AG08395 (cell line): ENCODE results near the gene ETHE1.
"Not testable (repeated sequence)": the region's sequence is repeated elsewhere in the genome, so short reads cannot be mapped to it uniquely, and the experiment has no call there.

Source experiments
- DNase-seq: peaks from one replicate; pipeline ENCODE4 v3.0.0; 2012; ENCODE audit warnings: mixed read lengths, low spot score

The ETHE1 gene

DNA sequence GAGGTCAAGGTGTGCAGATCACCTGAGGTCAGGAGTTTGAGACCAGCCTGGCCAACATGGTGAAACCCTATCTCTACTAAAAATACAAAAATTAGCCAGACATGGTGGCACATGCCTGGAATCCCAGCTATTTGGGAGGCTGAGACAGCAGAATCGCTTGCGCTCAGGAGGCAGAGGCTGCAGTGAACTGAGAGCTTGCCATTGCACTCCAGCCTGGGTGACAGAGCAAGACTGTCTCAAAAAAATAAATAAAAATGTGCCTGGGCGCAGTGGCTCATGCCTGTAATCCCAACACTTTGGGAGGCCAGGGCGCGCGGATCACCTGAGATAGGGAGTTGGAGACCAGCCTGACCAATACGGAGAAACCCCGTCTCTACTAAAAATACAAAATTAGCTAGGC lies 3.3 kb downstream of the ETHE1 start:
- not testable (repeated sequence) for DNase-seq

DNA sequence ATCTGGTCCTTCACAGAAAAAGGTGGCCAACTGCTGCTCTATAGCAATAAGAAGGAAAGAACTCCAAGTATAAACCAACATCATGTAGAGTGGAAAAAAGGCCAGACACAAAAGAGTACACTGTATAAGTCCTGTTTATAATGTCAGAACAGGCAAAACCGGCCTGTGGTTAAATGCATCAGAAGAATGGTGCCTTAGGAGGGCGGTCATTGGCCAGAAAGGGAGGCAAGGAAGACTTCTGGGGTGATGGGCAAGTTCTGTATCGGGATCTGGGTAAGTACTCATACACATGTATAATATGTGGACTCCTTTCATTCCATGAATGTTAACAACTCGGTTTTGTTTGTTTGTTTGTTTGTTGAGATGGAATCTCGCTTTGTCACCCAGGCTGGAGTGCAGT lies 4.1 kb downstream of the ETHE1 start:
- DNase-seq, result no peak

DNA sequence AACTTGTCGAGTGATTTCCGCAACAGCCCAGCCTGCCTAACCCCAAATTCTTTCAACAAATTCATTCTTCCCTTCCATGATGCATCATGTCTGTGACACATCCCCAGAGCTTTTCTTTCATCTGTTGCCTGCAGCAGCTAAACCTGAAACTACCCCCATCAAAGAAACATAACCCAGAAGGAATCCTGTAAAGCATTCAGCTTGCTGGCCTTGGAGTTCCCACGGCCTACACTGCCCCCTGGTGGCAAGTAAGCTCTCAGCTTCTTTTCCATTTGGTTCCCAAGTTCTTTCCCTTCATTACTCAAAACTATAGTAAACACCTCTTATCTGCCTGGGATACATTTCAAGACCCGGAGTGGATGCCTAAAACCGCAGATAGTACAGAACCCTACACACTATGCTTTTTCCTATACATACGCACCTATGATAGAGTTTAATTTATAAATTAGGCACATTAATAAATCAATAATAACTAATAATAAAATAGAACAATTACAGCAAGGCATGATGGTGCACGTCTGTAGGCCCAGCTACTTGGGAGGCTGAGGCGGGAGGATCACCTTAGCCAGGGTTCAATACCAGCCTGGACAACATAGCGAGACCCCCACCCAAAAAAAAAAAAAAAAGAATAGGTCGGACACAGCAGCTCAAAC lies 7.4 kb downstream of the ETHE1 start:
- DNase-seq, result peak; percentile 89

DNA sequence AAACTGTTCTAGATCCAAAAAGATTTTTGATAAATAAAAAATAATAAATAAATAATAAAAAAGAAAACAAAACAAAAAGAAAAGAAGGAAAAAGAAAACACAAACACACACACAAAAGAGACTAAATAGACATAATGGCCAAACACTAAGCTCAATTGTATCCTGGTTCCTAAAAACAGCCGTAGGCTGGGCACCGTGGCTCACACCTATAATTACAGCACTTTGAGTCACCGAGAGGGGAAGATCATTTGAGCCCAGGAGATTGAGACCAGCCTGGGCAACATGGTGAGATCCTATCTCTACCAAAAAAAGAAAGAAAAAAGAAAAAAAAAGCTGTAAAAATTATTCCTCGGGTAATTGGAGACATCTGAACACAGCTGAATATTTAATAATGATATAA lies 8.9 kb downstream of the ETHE1 start:
- DNase-seq, result no peak

DNA sequence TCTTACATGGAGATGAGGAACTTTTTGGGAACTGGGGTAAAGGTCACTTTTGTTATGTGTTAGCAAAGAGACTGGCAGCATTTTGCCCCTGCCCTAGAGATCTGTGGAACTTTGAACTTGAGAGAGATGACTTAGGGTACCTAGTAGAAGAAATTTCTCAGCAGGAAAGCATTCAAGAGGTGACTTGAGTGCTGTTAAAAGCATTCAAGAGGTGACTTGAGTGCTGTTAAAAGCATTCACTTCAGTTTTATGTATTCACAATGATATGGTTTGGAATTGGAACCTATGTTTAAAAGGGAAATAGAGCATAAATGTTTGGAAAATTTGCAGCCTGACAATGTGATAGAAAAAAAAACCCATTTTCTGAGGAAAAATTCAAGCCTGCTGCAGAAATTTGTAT lies 14.6 kb downstream of the ETHE1 start:
- DNase-seq, result not testable (repeated sequence)

DNA sequence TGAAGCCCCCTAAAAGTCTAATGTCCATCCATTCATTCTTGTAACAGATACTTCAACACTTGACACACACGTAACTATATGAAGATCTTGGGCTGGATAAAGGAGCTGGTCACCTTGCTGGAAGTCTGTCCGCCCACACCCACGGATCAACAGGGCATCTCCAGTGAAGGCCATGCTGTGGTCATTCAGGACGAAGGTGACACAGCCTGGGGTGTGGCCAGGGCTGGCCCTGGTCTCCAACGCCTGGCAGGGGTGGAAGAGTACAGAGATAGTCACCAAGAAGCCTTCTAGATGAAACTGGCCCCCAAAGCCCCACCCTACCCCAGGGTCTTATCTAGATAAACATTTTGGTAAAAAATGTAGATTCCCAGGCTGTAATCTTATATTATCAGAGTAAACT lies 15.7 kb downstream of the ETHE1 start:
- no peak for DNase-seq

DNA sequence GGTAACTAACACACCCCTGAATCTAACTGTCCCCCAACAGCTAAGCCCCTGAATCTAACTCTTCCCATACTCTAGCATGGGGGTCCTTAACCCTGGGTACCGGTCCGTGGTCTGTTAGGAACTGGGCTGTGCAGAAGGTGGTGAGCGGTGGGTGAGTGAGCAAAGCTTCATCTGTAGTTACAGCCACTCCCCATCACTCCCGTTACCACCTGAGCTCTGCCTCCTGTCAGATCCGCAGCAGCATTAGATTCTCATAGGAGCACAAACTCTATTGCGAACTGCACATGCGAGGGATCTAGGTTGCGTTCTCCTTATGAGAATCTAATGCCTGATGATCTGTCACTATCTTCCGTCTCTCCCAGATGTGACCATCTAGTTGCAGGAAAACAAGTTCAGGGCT lies 16.3 kb downstream of the ETHE1 start:
- DNase-seq, result no peak

DNA sequence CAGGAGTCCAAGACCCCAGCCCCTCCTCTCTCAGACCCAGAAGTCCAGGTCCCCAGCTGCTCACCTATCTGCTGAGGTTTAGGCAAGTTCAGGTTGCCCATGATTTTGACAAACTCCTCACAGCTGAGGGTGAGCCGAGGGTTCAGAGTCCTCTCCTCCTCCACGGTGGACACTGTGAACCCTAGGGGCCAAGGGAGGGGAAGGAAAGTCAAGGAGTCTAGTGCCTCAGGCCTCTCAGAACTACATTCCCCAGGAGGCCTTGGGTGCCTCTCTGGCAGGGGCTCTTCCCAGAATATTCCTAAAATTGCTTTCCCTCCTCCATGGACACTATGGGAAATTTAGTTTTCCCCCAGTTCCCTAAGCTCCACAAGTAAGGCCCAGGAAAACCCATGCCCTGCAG lies 19.1 kb downstream of the ETHE1 start:
- no peak for DNase-seq

DNA sequence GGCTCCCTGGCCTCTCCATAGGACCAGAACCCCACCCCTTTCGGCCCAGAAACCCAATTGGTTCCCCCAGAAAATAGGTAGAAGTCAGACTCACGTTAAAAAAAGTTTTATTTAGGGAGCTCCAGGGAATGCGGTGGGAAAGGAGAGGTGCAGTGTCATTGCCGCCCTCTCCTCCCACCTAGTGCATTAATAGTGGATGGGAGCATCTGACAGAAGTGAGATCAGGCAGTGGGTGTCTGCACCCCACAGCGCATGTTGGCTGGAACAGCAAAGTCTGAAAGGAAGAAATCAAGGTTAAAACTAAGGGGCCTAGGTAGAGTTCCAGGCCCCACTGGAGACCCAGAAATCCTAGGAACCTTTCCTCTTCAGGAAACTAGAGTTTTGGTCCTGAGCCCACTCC lies 20.4 kb downstream of the ETHE1 start:
- DNase-seq, result no peak

DNA sequence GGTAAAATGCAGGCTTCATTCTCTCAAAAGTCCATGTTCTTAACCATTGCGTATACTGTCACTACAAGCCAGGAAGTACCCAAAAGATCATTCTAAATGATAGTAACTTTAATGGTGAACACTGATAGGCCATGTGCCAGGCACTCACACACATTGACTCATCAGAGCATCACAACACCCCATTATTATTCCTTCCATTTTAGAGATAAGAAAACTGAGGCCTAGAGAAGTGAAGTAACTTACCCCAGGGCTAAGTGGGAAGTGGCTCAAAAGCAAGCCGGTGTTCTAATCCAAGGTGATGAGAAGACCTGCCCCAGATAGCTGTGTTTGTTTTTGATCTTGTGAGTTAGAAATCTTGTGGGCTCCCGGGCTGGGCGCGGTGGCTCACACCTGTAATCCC lies 21.1 kb downstream of the ETHE1 start:
- DNase-seq, result no peak

DNA sequence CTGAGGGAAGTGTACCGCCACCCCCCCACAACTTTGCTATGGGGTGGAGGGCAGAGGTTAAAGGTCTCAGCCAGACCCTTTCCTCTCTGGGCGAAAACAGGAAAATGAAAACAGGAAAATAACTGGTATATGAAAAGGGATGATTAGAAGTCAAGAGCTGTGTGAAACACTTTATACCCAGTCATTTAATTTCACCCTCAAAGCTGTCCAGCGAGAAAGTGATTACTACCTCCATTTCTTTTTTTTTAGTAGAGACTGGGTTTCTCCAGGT lies 21.9 kb downstream of the ETHE1 start:
- DNase-seq, result no peak

DNA sequence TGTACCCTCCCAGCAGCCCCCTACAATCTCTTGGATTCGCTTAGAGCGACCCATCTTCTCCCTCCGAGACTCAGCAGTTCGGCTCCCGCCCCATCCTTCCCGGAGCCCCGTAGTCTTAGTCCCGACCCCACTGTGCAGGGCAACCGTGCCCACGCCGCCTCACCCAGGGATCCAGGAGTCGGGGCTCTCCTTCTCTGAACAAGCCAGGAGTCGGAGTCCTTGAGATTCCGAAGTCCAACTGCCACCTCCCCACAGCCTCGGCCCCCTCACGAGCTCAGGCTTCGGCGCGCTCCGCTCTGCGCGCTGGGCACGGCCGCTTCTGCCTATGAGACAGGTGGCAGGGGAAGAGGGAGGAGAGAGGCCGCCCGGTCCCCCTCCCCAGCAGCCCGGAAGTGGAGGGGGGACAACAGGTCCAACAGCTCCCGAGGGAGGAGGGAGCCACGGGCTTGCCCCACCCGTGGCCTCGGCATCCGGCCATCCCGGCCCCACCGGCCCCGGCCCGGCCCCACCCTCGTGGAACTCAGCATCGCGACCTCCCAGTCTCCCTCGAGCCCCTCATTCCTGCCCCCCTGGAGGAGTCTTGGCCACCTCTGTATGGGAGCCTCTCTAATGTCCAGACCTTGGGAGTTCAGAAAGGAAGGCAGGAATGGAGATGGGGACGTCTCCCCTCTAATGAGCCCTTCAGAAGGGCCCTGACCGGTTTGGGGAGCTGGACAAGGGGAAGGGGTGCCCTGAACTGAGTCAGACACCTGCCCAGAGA lies 22.4 kb downstream of the ETHE1 start, which contains the start of gene PHLDB3:
PHLDB3 (minus strand) TSS at position 321 of the 760 bp plus-strand sequence. CDS start 628 bp downstream, outside the sequence.
- DNase-seq, result no peak

DNA sequence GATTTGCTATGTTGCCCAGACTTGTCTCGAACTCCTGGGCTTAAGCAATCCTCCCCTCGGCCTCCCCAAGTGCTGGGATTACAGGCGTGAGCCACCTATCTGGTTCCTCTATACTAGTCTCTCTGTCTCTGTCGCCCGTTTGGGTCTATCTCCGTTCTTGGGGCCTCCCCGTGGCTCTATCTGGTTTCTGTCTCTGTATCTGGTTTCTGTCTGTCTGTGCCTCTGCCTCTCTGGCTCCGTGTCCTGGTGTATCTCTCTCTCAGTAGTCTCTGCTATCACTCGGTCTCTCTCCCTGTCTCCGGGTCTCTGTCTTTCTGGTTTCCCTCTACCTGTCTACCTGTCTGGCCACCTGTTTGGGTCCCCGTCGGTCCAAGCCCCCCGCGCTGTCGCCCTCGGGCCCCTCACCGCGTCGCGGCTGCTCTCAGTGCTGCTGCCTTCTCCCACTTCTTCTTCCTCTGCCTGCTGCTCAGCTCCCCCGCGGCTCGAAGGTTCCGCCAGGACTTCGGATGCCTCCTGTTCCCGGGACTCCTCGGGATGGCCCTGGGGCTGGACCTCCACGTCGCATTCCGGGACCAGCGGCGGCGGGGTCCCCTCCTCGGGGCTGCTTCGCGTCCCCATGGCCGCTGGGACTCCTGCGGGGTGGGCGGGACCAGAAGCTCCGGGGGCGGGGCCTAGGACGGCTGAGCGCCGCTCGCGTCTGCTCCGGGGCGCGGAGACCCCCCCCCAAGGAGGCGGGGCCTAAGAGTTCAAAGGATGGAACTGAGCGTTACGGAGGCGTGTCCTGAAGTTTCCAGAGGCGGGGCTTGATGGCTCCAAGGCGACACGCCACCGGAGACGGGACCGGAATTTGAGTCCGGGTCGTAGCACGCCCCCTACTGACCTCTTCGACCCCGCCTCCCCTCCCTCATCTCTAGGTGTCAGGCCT lies 23.2 kb downstream of the ETHE1 start:
- peak; percentile 99 for DNase-seq

DNA sequence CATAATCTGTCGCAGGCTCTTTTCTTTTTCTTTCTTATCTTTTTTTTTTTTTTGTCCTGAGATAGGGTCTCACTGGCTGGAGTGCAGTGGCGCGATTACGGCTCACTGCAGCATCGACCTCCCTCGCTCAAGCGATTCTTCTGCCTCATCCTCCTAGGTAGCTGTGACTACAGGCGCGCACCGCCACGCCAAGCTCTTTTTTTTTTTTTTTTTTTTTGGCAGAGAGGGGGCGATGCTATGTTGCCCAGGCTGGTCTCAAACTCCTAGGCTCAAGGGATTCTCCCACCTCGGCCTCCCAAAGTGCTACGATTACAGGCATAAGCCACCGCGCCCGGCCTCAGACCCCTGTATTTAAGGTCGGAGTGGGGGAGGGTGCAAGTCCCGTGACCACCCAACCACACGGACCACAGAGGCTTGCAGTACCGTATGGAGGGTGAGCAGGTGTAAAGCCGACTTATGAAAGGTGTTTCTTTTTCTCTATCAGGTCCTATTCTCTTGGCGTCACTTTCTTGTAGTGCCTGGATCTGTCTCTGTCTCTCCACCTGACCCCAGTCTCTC lies 24.5 kb downstream of the ETHE1 start:
- DNase-seq, result no peak

DNA sequence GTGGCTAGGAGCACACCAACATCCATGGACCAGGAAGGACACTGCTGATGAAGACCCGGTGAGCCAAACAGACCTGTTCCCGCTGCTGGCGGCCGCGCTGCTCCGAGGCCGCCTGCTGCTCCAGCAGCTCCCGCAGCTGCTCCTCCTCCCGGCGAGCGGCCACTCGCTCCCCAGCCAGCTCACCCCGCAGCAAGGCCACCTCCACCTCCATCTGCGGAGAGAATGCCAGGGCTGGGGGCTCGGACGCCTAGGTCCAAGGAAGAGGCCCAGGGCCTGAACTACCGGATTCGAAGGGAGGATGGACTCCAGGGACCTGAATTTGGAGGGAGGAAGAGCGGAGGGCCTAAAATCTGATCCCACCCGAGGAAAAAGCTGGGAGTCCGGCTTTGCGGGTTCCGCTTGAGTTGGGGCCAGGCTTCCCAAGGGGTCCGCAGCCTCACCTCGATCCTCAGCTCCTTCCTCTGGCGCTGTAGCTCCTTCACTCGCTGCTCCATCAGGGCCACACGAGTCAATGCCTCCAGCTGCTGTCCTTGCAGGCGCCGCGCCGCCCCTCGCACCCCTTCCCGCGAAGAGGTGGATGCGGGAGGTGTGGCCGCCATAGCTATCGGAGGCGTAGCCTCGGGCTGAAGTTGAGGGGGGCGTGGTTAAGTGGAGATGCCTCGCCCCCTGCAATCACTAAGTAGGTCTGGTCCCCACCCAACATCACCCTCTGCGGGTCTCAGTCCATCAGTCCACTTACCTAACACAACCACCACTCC lies 25.2 kb downstream of the ETHE1 start:
- DNase-seq, result no peak

DNA sequence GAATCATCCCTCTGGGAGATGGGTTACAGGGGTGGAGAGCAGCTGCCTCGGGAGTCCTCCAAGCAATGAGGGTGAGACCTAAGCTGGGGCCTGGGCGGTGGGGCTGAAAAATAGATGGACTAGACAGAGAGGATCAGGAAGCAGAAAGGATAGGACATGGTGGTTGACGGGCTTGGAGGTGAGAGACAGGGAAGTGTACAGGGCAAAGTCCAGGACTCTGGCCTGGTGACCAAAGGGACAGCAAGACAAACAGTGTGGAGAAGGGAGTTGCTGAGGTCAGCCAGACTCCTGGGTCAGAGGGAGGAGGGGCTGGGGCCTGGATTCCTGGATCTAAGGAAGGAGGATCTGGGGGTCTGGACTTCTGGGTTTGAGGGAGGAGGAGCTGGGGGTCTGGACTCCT lies 28.0 kb downstream of the ETHE1 start:
- DNase-seq, result no peak

DNA sequence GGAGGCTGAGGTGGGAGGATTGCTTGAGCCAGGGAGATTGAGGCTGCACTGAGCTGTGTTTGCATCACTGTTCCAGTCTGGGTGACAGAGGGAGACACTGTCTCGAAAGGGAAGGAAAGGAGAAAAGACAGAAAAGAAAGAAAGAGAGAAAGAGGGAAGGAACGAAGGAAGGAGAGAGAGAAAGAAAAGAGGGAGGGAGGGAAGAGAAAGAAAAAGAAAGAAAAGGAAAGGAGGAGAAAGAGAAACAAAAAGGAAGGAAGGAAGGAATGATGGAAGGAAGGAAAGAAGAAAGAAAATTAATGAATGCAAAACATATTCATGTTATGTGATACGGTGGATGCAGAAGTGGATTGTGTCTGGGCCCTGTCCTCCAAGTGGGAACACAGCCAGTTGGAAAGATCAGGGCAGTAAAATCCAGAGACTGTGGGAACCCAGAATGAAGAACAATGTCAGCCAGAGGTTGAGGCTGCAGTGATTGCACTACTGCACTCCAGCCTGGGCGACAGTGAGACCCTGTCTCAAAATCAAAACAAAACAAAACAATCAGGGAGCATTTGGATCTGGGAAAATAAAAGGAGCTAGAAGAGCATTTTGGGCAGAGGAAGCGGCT lies 28.7 kb downstream of the ETHE1 start:
- no peak for DNase-seq

DNA sequence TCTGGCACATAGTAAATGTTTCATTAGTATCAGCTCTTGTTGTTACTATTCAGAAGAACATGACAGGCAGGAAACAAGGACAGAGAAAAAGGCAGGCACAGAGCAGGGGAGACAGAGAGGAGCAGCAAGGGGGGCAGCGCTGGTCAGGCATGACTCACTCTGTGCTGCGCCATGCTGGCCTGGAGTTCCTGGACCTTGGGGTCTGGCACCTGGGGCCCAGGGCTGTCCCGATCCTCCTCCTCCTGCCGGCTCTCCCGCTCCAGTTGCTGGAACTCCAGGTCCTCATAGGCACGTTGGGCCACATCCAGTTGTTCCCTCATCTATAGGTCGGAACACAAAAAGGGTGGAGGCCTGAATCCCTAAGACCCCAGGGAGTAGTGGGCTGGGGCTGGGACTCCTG lies 30.0 kb downstream of the ETHE1 start:
- no peak for DNase-seq

DNA sequence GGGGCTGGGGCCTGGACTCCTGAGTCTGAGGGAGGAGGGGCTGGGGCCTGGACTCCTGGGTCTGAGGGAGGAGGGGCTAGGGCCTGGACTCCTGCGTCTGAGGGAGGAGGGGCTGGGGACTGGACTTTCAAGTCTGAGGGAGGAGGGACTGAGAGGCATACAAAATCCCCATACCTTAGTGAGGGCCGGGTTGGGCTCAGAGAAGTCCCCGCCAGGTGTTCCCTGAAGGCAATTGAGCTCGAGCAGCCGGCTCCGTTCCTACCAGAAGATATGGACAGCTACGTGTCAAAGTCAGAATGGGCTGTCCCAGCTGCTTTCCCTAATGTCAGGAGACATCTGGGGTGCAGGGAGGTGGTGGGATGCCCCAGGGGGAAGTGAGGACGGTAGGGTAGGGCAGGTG lies 31.9 kb downstream of the ETHE1 start:
- no peak for DNase-seq

DNA sequence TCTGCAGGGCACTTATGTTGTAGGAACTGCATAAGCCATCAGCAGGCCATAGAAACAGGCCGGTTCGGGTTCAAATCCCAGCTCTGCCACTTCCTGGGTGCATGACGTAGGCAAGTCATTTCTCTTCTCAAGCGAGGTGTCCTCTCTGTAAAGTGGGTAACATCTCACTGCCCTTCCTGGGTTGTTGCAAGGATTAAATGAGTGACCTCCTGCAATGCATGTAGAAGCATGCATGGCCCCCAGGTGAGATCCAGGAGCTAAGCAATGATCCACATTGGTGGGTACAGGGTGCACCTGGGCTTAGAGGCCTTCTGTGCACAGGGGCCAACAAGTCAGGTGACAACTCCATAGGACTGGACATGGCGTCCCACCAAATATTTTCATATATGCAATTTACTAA lies 36.2 kb downstream of the ETHE1 start:
- no peak for DNase-seq

DNA sequence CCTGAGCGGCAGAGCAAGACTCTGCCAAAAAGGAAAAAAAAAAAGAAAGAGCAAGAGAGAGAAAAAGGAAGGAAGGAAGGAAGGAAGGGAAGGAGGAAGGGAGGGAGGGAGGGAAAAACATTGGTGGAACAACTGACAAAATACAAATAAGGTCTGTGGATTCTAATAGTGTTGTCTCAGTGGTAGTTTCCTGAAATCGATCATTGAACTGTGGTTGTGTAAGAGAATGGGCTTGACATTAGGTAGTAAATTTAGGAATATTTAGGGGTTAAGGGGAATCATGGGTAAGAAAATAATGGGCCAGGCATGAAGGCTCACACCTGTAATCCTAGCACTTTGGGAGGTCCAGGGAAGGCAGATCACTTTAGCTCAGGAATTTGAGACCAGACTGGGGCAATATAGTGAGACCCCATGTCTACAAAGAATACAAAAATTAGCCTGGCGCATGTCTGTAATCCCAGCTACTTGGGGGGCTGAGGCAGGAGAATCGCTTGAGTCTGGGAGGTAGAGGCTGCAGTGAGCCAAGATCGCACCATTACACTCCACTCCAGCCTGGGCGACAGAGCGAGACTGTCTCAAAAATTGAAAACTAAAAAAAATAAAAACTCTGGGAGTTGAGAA lies 36.9 kb downstream of the ETHE1 start:
- DNase-seq, result no peak
